Naive B cell (primary cell): ENCODE data around the gene CD200. TPM values are rescaled to one million over a fixed set of nuclear protein-coding genes. Genes with fewer than 3 reads are reported as not detected.

Source experiments
- ATAC-seq, 2 donors: fragments of 150-1000 bp; cut with Tn5 transposase; 2 replicates each; pipeline ENCODE4 v1.10.0; 2021; ENCODE audit warnings: low read depth in 2 of 2, mild to moderate bottlenecking in 2 of 2, moderate library complexity in 2 of 2
- DNase-seq: peaks from one replicate; pipeline ENCODE4 v3.0.0; 2022
- H3K27ac Mint-ChIP-seq, 6 donors: one replicate each; pipeline ENCODE4 v1.8.0; 2020 to 2022; ENCODE audit warnings: mild to moderate bottlenecking in 6 of 6, mixed read lengths in 6 of 6, moderate library complexity in 5 of 6, inconsistent platforms in 2 of 6
- H3K27me3 Mint-ChIP-seq, 3 donors: one replicate each; pipeline ENCODE4 v1.8.0; 2021 to 2022; ENCODE audit warnings: mixed read lengths in 3 of 3, mild to moderate bottlenecking in 1 of 3
- H3K36me3 Mint-ChIP-seq, 2 donors: one replicate each; pipeline ENCODE4 v1.8.0; 2020 to 2022; ENCODE audit warnings: mixed read lengths in 2 of 2, inconsistent platforms in 1 of 2, mild to moderate bottlenecking in 1 of 2
- H3K4me1 Mint-ChIP-seq, 3 donors: one replicate each; pipeline ENCODE4 v1.8.0; 2020 to 2022; ENCODE audit warnings: mixed read lengths in 3 of 3, inconsistent platforms in 1 of 3, mild to moderate bottlenecking in 1 of 3, moderate library complexity in 1 of 3
- H3K4me3 Mint-ChIP-seq, 8 donors: one replicate each; pipeline ENCODE4 v1.8.0; 2020 to 2022; ENCODE audit warnings: mild to moderate bottlenecking in 8 of 8, mixed read lengths in 8 of 8, moderate library complexity in 8 of 8, inconsistent platforms in 2 of 8
- H3K9me3 Mint-ChIP-seq, 7 donors: one replicate each; pipeline ENCODE4 v1.8.0; 2020 to 2022; ENCODE audit warnings: mixed read lengths in 7 of 7, mild to moderate bottlenecking in 5 of 7, inconsistent platforms in 2 of 7, moderate library complexity in 1 of 7
- polyA plus RNA-seq, 6 donors: library from polyadenylated mRNA; unstranded; fragments of 300-500 nt; fragmentation: Illumina TruSeq; gene quantifications; one replicate each; pipeline ENCODE4 v1.2.3, GENCODE V29; 2021; ENCODE audit warnings: low read depth in 6 of 6

The CD200 gene
- polyA plus RNA-seq, 6 donors from 2014 or later: 102 to 329 (median 161) TPM

- ATAC-seq (no peak), DNase-seq (no peak)
- no peaks in the 10 kb centered on the region for H3K27me3 Mint-ChIP-seq
- peaks cover 46 to 69% of the 10 kb centered on the region in 2 donors for H3K36me3 Mint-ChIP-seq
- peaks cover 39 to 66% (median 52%) of the 10 kb centered on the region in 3 donors for H3K4me1 Mint-ChIP-seq
- H3K4me3 Mint-ChIP-seq: peak overlapping the region in 1 of 8 donors; percentile 1
- H3K27ac Mint-ChIP-seq: peak overlapping the region in 5 of 6 donors; percentile 12 to 77 (median 61)
- H3K9me3 Mint-ChIP-seq: no peaks in the 10 kb centered on the region
These were observed 21.8 kb downstream of the CD200 start for GRCh38 chr3:112354642-112355306.

GRCh38 chr3:112355307-112355687 is 22.3 kb downstream of the CD200 start:
- peaks cover 37 to 61% (median 52%) of the 10 kb centered on the region in 3 donors for H3K4me1 Mint-ChIP-seq
- H3K36me3 Mint-ChIP-seq: peaks cover 41 to 66% of the 10 kb centered on the region in 2 donors
- peak overlapping the region in 4 of 6 donors; percentile 12 to 77 (median 46) for H3K27ac Mint-ChIP-seq
- H3K4me3 Mint-ChIP-seq: peak overlapping the region in 1 of 8 donors; percentile 20
- ATAC-seq (no peak), DNase-seq (no peak)
- H3K27me3 Mint-ChIP-seq: no peaks in the 10 kb centered on the region
- no peaks in the 10 kb centered on the region for H3K9me3 Mint-ChIP-seq

GRCh38 chr3:112357930-112358780 is 25.2 kb downstream of the CD200 start:
- Mint-ChIP-seq H3K4me3 (peak overlapping the region; percentile 32 to 78 (median 55)), H3K27me3 (no peaks in the 10 kb centered on the region), H3K27ac (peak overlapping the region; percentile 85 to 98 (median 92)), H3K36me3 (peaks cover 39 to 57% of the 10 kb centered on the region in 2 donors), H3K4me1 (peaks cover 37 to 53% (median 46%) of the 10 kb centered on the region in 3 donors), H3K9me3 (no peaks in the 10 kb centered on the region)
- DNase-seq: peak; percentile 40
- peak; percentile 67 to 87 for ATAC-seq

GRCh38 chr3:112360561-112360960 is 27.6 kb downstream of the CD200 start:
- Mint-ChIP-seq H3K4me1 (peaks cover 47 to 63% (median 50%) of the 10 kb centered on the region in 3 donors), H3K4me3 (peak overlapping the region in 1 of 8 donors; percentile 15), H3K27me3 (no peaks in the 10 kb centered on the region), H3K36me3 (peaks cover 28 to 60% of the 10 kb centered on the region in 2 donors), H3K9me3 (no peaks in the 10 kb centered on the region), H3K27ac (peak overlapping the region in 5 of 6 donors; percentile 13 to 87 (median 75))
- no peak for DNase-seq
- no peak for ATAC-seq

GRCh38 chr3:112362221-112362620 is 29.3 kb downstream of the CD200 start:
- ATAC-seq (no peak), DNase-seq (no peak)
- no peak overlapping the region for H3K4me3 Mint-ChIP-seq
- peak overlapping the region in 3 of 6 donors; percentile 30 to 83 (median 73) for H3K27ac Mint-ChIP-seq
- H3K4me1 Mint-ChIP-seq: peaks cover 55 to 57% (median 55%) of the 10 kb centered on the region in 3 donors
- no peaks in the 10 kb centered on the region for H3K9me3 Mint-ChIP-seq
- peaks cover 38 to 63% of the 10 kb centered on the region in 2 donors for H3K36me3 Mint-ChIP-seq
- H3K27me3 Mint-ChIP-seq: no peaks in the 10 kb centered on the region

GRCh38 chr3:112364291-112364690 is 31.3 kb downstream of the CD200 start:
- Mint-ChIP-seq H3K4me1 (peaks cover 34 to 40% (median 39%) of the 10 kb centered on the region in 3 donors), H3K9me3 (no peaks in the 10 kb centered on the region), H3K4me3 (peak overlapping the region; percentile 11 to 81 (median 70)), H3K27ac (peak overlapping the region; percentile 68 to 92 (median 90)), H3K27me3 (no peaks in the 10 kb centered on the region), H3K36me3 (peaks cover 38 to 58% of the 10 kb centered on the region in 2 donors)
- DNase-seq (no peak), ATAC-seq (peak; percentile 74 to 79)

- peak overlapping the region in 6 of 8 donors; percentile 23 to 81 (median 56) for H3K4me3 Mint-ChIP-seq
- H3K27me3 Mint-ChIP-seq: no peaks in the 10 kb centered on the region
- DNase-seq (no peak), ATAC-seq (no peak)
- peak overlapping the region; percentile 68 to 97 (median 90) for H3K27ac Mint-ChIP-seq
- H3K36me3 Mint-ChIP-seq: peaks cover 38 to 53% of the 10 kb centered on the region in 2 donors
- H3K9me3 Mint-ChIP-seq: no peaks in the 10 kb centered on the region
- peaks cover 33 to 40% (median 33%) of the 10 kb centered on the region in 3 donors for H3K4me1 Mint-ChIP-seq
These were observed 32.1 kb downstream of the CD200 start for GRCh38 chr3:112365035-112365434.

- Mint-ChIP-seq H3K27ac (peak overlapping the region; percentile 68 to 97 (median 90)), H3K36me3 (peaks cover 37 to 52% of the 10 kb centered on the region in 2 donors), H3K4me3 (peak overlapping the region in 4 of 8 donors; percentile 47 to 73 (median 60)), H3K4me1 (peaks cover 32 to 38% (median 32%) of the 10 kb centered on the region in 3 donors), H3K27me3 (no peaks in the 10 kb centered on the region), H3K9me3 (no peaks in the 10 kb centered on the region)
- DNase-seq: no peak
- ATAC-seq: no peak
These were observed 32.7 kb downstream of the CD200 start for GRCh38 chr3:112365636-112366035.

GRCh38 chr3:112366522-112366921 is 33.6 kb downstream of the CD200 start:
- Mint-ChIP-seq H3K27ac (peak overlapping the region in 5 of 6 donors; percentile 11 to 83 (median 63)), H3K27me3 (no peaks in the 10 kb centered on the region), H3K36me3 (peaks cover 28 to 43% of the 10 kb centered on the region in 2 donors), H3K4me1 (peaks cover 31 to 35% (median 32%) of the 10 kb centered on the region in 3 donors), H3K9me3 (no peaks in the 10 kb centered on the region), H3K4me3 (no peak overlapping the region)
- DNase-seq: no peak
- no peak for ATAC-seq

GRCh38 chr3:112371569-112371968 is 38.6 kb downstream of the CD200 start:
- ATAC-seq (no peak), DNase-seq (no peak)
- Mint-ChIP-seq H3K4me3 (no peak overlapping the region), H3K4me1 (peaks cover 25 to 48% (median 40%) of the 10 kb centered on the region in 3 donors), H3K27me3 (no peaks in the 10 kb centered on the region), H3K36me3 (peaks cover 2 to 26% of the 10 kb centered on the region in 2 donors), H3K9me3 (no peaks in the 10 kb centered on the region), H3K27ac (peak overlapping the region in 5 of 6 donors; percentile 3 to 93 (median 44))

- Mint-ChIP-seq H3K27ac (peak overlapping the region in 1 of 6 donors; percentile 53), H3K4me1 (peaks cover 31 to 55% (median 47%) of the 10 kb centered on the region in 3 donors), H3K4me3 (no peak overlapping the region), H3K9me3 (no peaks in the 10 kb centered on the region), H3K36me3 (peaks cover 0 to 24% of the 10 kb centered on the region in 2 donors), H3K27me3 (no peaks in the 10 kb centered on the region)
- ATAC-seq: no peak
- no peak for DNase-seq
These were observed 39.4 kb downstream of the CD200 start for GRCh38 chr3:112372396-112372795.

GRCh38 chr3:112373476-112373875 is 40.5 kb downstream of the CD200 start:
- ATAC-seq (no peak), DNase-seq (no peak)
- no peaks in the 10 kb centered on the region for H3K9me3 Mint-ChIP-seq
- peak overlapping the region in 4 of 8 donors; percentile 13 to 73 (median 42) for H3K4me3 Mint-ChIP-seq
- peaks cover 0 to 18% of the 10 kb centered on the region in 2 donors for H3K36me3 Mint-ChIP-seq
- no peaks in the 10 kb centered on the region for H3K27me3 Mint-ChIP-seq
- peak overlapping the region in 4 of 6 donors; percentile 43 to 84 (median 65) for H3K27ac Mint-ChIP-seq
- H3K4me1 Mint-ChIP-seq: peaks cover 41 to 63% (median 57%) of the 10 kb centered on the region in 3 donors

- Mint-ChIP-seq H3K27ac (no peak overlapping the region), H3K36me3 (peaks cover 0 to 14% of the 10 kb centered on the region in 2 donors), H3K4me3 (no peak overlapping the region), H3K27me3 (no peaks in the 10 kb centered on the region), H3K9me3 (no peaks in the 10 kb centered on the region), H3K4me1 (peaks cover 41 to 65% (median 59%) of the 10 kb centered on the region in 3 donors)
- ATAC-seq (no peak), DNase-seq (no peak)
These were observed 41.0 kb downstream of the CD200 start for GRCh38 chr3:112373924-112374323.
